Esophagus muscularis mucosa (tissue), 4 donors: ENCODE data around the gene PCNX2. TPM values are rescaled to one million over a fixed set of nuclear protein-coding genes. Genes with fewer than 3 reads are reported as not detected.

Experiments
- DNase-seq: peaks from one replicate; pipeline ENCODE4 v3.0.0-alpha.2; 2017; ENCODE audit errors: extremely low spot score
- H3K27ac ChIP-seq, 4 donors: fragments of 200-600 bp; sonication (generic); replicated peaks in 1 of 4; 1 replicate in 3 of 4; 2 replicates in 1 of 4; pipeline ENCODE4 v1.5.1; 2016 to 2019; ENCODE audit warnings: mild to moderate bottlenecking in 1 of 4
- H3K27me3 ChIP-seq, 4 donors: fragments of 200-600 bp; sonication (generic); one replicate each; pipeline versions ENCODE4 v1.5.1 to v1.6.0; 2016 to 2019
- H3K36me3 ChIP-seq, 4 donors: fragments of 200-600 bp; sonication (generic); one replicate each; pipeline ENCODE4 v1.5.1; 2016 to 2019
- H3K4me1 ChIP-seq, 4 donors: fragments of 200-600 bp; sonication (generic); one replicate each; pipeline ENCODE4 v1.5.1; 2016 to 2019
- H3K4me3 ChIP-seq, 4 donors: fragments of 200-600 bp; sonication (generic); 1 replicate in 2 of 4; 2 replicates in 2 of 4; pipeline ENCODE4 v1.5.1; 2016 to 2019; ENCODE audit warnings: mild to moderate bottlenecking in 4 of 4, moderate library complexity in 1 of 4
- H3K9me3 ChIP-seq, 4 donors: fragments of 200-600 bp; sonication (generic); 1 replicate in 3 of 4; 2 replicates in 1 of 4; pipeline ENCODE4 v1.5.1; 2016 to 2019
- EP300 ChIP-seq: sonication (generic); formaldehyde crosslinking; IDR thresholded peaks from one replicate; pipeline ENCODE4 v1.6.1; 2017; ENCODE audit warnings: antibody characterized with exemption
- POLR2A ChIP-seq: fragments of 450-650 bp; IDR thresholded peaks from one replicate; pipeline ENCODE4 v1.6.1; 2017; ENCODE audit warnings: antibody characterized with exemption, moderate library complexity, mild to moderate bottlenecking, low read depth
- POLR2AphosphoS5 ChIP-seq, 2 donors: sonication (generic); formaldehyde crosslinking; IDR thresholded peaks; one replicate each; pipeline ENCODE4 v1.6.1; 2017; ENCODE audit warnings: antibody characterized with exemption in 2 of 2
- WGBS: methylation state at CpG from one replicate; pipeline ENCODE4 v1.1.5; 2018; 5-methylcytosine and 5-hydroxymethylcytosine counted together
- intact Hi-C: fragments of 100-400 bp; cut with DNase I; formaldehyde crosslinking; loops from one replicate; pipeline ENCODE4 v1.15.1; 2023
- total RNA-seq, 4 donors: library from RNA; depleted of rRNA; stranded (reverse); fragments of >200 nt; gene quantifications; one replicate each; pipeline versions ENCODE4 v1.1.0 to v1.2.1, GENCODE V29; 2016
- TF ChIP-seq, protein P1 (sequence below), 3 experiments: fragments of 200-600 bp in 2 of 3; fragments of 450-650 bp in 1 of 3; sonication (generic) in 2 of 3; IDR thresholded peaks; one replicate each; pipeline ENCODE4 v1.5.1; 2017 to 2019; ENCODE audit warnings: antibody characterized with exemption in 3 of 3, mild to moderate bottlenecking in 2 of 3, moderate library complexity in 1 of 3

PCNX2 gene
- total RNA-seq, 4 donors from 2014 or later: 5.7 to 23.3 (median 7.9) TPM

DNA sequence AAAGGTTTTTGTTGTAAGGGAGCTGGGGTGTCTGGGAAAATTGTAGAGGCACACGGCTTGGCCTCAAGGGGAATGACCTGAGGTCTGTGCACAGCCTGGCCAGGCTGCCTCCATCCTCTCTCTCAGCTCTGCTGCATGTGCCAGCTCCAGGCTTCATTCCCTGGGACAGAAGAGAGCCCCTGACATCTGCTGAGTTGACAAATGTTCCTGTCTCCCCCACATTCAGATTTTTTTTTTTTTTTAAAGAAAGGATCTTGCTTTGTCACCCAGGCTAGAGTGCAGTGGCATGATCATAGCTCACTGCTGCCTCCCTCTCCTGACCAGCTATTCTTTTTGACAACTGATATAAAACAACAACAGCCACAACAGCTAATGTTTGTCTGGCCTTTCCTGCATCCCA lies 84.4 kb downstream of the PCNX2 start:
- WGBS: 92% methylated on average over 1 of the region's 1 CpG
- H3K9me3 ChIP-seq: no peaks in the 10 kb centered on the region
- no peak overlapping the region for H3K4me3 ChIP-seq
- H3K4me1 ChIP-seq: no peaks in the 10 kb centered on the region
- intact Hi-C loops: no loop called here
- TF ChIP-seq EP300 (no peak), POLR2A (no peak), POLR2AphosphoS5 (IDR thresholded peaks at IDR 0.05) (no peak)
- TF ChIP-seq, protein P1, sequence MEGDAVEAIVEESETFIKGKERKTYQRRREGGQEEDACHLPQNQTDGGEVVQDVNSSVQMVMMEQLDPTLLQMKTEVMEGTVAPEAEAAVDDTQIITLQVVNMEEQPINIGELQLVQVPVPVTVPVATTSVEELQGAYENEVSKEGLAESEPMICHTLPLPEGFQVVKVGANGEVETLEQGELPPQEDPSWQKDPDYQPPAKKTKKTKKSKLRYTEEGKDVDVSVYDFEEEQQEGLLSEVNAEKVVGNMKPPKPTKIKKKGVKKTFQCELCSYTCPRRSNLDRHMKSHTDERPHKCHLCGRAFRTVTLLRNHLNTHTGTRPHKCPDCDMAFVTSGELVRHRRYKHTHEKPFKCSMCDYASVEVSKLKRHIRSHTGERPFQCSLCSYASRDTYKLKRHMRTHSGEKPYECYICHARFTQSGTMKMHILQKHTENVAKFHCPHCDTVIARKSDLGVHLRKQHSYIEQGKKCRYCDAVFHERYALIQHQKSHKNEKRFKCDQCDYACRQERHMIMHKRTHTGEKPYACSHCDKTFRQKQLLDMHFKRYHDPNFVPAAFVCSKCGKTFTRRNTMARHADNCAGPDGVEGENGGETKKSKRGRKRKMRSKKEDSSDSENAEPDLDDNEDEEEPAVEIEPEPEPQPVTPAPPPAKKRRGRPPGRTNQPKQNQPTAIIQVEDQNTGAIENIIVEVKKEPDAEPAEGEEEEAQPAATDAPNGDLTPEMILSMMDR (IDR thresholded peaks at IDR 0.05): no peak
- H3K27me3 ChIP-seq: no peaks in the 10 kb centered on the region
- no peak overlapping the region for H3K27ac ChIP-seq
- DNase-seq: no peak
- no peaks in the 10 kb centered on the region for H3K36me3 ChIP-seq

DNA sequence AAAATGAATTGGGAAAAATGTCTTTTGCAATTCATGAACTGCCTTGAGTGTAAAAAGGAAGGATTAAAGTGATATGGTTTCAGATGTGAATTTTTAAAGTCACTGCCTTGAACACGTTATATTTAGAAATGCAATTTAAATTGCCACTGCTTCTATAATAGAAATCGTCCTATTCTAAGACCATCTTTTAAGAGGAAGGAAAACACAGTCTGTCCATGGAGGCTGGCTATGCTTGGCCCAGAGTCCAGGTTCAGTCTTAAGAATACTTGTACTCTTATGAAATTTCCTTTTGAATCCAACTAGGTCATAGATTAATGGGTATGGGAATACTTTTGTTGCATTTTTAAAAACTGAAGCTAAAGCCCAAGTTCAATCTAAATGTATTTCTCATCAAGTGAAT lies 86.0 kb downstream of the PCNX2 start:
- Histone ChIP-seq H3K9me3 (no peaks in the 10 kb centered on the region), H3K27me3 (no peaks in the 10 kb centered on the region), H3K27ac (no peak overlapping the region), H3K4me3 (no peak overlapping the region), H3K4me1 (no peaks in the 10 kb centered on the region), H3K36me3 (no peaks in the 10 kb centered on the region)
- WGBS: 84% methylated on average over 2 of the region's 2 CpGs
- DNase-seq: no peak
- no peak for TF ChIP-seq EP300
- TF ChIP-seq, protein P1 (IDR thresholded peaks at IDR 0.05): no peak
- no peak for TF ChIP-seq POLR2AphosphoS5 (IDR thresholded peaks at IDR 0.05)
- no peak for TF ChIP-seq POLR2A
- intact Hi-C loops: no loop called here

DNA sequence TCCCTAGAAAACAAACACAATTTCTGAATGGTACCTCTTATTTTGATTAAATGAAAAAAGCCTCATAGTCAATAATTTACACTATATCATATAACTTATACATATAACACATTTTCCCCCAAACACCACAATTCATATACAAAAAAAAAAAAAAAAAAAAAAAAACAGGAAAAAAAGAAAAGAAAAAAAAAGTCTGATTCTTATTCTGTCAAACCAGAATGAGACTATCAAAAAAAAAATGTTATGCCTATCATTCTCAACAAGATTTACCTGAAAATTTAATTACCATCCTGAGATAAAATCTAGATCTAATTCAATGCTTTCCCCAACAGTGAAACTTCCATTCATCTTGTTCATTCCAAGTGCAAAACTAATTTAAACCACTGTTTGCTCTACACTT lies 86.8 kb downstream of the PCNX2 start:
- DNase-seq: no peak
- H3K27me3 ChIP-seq: no peaks in the 10 kb centered on the region
- H3K4me1 ChIP-seq: no peaks in the 10 kb centered on the region
- TF ChIP-seq POLR2AphosphoS5 (IDR thresholded peaks at IDR 0.05) (no peak), EP300 (no peak), POLR2A (no peak)
- TF ChIP-seq, protein P1 (IDR thresholded peaks at IDR 0.05): no peak
- no peaks in the 10 kb centered on the region for H3K9me3 ChIP-seq
- H3K27ac ChIP-seq: no peak overlapping the region
- H3K36me3 ChIP-seq: no peaks in the 10 kb centered on the region
- intact Hi-C loops: no loop called here
- H3K4me3 ChIP-seq: no peak overlapping the region

DNA sequence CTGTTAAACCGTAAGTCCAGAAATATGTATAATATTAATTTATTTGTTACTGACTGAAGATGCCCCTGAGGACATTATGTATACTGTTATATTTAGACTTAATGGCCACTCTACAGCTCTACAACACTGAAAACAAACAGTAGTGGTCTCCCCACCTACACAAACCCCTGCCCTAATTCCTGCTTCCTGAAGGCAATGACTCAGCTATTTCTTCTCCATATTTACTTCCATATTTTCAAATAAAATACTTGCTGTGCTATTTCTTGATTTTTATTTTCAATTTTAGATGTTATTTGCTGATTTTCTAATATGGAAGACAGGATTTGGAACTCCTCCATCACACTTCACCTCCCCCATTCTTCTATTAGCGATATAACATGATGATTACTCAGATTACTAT lies 97.6 kb downstream of the PCNX2 start:
- Histone ChIP-seq H3K27ac (no peak overlapping the region), H3K27me3 (no peaks in the 10 kb centered on the region), H3K9me3 (peaks cover 0 to 19% (median 6%) of the 10 kb centered on the region in 4 donors), H3K4me3 (no peak overlapping the region), H3K36me3 (peaks cover 0 to 4% (median 0%) of the 10 kb centered on the region in 4 donors), H3K4me1 (no peaks in the 10 kb centered on the region)
- DNase-seq: no peak
- TF ChIP-seq EP300 (no peak), POLR2A (no peak), POLR2AphosphoS5 (IDR thresholded peaks at IDR 0.05) (no peak)
- TF ChIP-seq, protein P1 (IDR thresholded peaks at IDR 0.05): no peak
- intact Hi-C loops: no loop called here
- WGBS: 95% methylated on average over 2 of the region's 2 CpGs

DNA sequence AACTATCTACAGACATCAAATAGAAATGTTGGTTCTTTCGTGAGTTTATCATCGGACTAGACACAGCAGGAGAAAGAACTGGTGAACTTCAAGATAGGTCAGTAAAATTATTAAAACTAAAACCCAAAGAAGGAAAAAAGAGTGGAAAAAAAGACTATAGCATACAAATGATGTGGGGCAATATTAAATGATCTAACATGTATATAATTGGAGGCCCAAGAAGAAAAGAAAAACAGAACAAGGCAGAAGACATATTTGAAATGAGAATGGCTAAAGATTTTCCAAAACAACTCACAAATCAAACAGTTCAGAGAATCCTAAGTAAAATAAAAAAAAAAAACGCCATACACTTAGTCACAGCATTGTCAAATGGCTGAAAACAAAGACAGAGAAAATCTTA lies 101.8 kb downstream of the PCNX2 start:
- no peak overlapping the region for H3K27ac ChIP-seq

More for the DNA sequence above, 101.8 kb downstream of the PCNX2 start:
- no peaks in the 10 kb centered on the region for H3K27me3 ChIP-seq
- TF ChIP-seq POLR2AphosphoS5 (IDR thresholded peaks at IDR 0.05) (no peak), POLR2A (no peak), EP300 (no peak)
- TF ChIP-seq, protein P1 (IDR thresholded peaks at IDR 0.05): no peak
- 97% methylated on average over 3 of the region's 3 CpGs for WGBS
- H3K4me3 ChIP-seq: no peak overlapping the region
- peaks cover 0 to 19% (median 6%) of the 10 kb centered on the region in 4 donors for H3K9me3 ChIP-seq
- H3K36me3 ChIP-seq: peaks cover 0 to 10% (median 0%) of the 10 kb centered on the region in 4 donors
- no peaks in the 10 kb centered on the region for H3K4me1 ChIP-seq
- DNase-seq: no peak
- intact Hi-C loops: no loop called here
